ENCODE data around the gene CSRP3.

The CSRP3 gene

GRCh38 chr11:19225123-19225522, 23.3 kb upstream of the CSRP3 start:
- no peak for DNase-seq

- DNase-seq, result no peak
These were observed 19.3 kb upstream of the CSRP3 start for GRCh38 chr11:19220903-19221724.

- DNase-seq, result peak; percentile 55
These were observed 17.1 kb upstream of the CSRP3 start for GRCh38 chr11:19218786-19219460.

GRCh38 chr11:19218216-19218615, 16.4 kb upstream of the CSRP3 start:
- peak; percentile 50 for DNase-seq

GRCh38 chr11:19216709-19217374, 15.1 kb upstream of the CSRP3 start:
- DNase-seq, result no peak

- DNase-seq, result no peak
These were observed 14.2 kb upstream of the CSRP3 start for GRCh38 chr11:19216021-19216420.

- DNase-seq, result no peak
These were observed 8.0 kb upstream of the CSRP3 start for GRCh38 chr11:19209617-19210370.

- DNase-seq, result no peak
These were observed 7.3 kb upstream of the CSRP3 start for GRCh38 chr11:19208959-19209546.

- DNase-seq, result no peak
These were observed 6.4 kb upstream of the CSRP3 start for GRCh38 chr11:19208181-19208580.

- no peak for DNase-seq
These were observed 3.1 kb upstream of the CSRP3 start for GRCh38 chr11:19204836-19205235.

- peak; percentile 4 for DNase-seq
These were observed 1.2 kb downstream of the CSRP3 start for GRCh38 chr11:19200410-19201201.

GRCh38 chr11:19199771-19200170, 2.0 kb downstream of the CSRP3 start:
- DNase-seq, result no peak

GRCh38 chr11:19199048-19199447, 2.7 kb downstream of the CSRP3 start:
- DNase-seq, result no peak

GRCh38 chr11:19196432-19196831, 5.4 kb downstream of the CSRP3 start:
- no peak for DNase-seq

GRCh38 chr11:19194620-19195308, 7.0 kb downstream of the CSRP3 start:
- DNase-seq, result no peak

GRCh38 chr11:19193916-19194315, 7.9 kb downstream of the CSRP3 start:
- DNase-seq, result no peak

GRCh38 chr11:19191530-19192169, 10.1 kb downstream of the CSRP3 start:
- no peak for DNase-seq

GRCh38 chr11:19187833-19188258, 13.9 kb downstream of the CSRP3 start:
- peak; percentile 56 for DNase-seq

GRCh38 chr11:19187114-19187832, 14.5 kb downstream of the CSRP3 start:
- no peak for DNase-seq

- DNase-seq, result no peak
These were observed 16.2 kb downstream of the CSRP3 start for GRCh38 chr11:19185516-19186052.
